AG09319 (cell line): ENCODE results near the gene SLC24A3.

Source experiments
- DNase-seq: peaks from one replicate; pipeline ENCODE4 v3.0.0-alpha.2; 2010; ENCODE audit warnings: low read depth; ENCODE audit errors: extremely low read depth
- TF ChIP-seq, protein P1 (sequence below): IDR thresholded peaks from 2 replicates; pipeline ENCODE4 v1.5.1; 2011; ENCODE audit warnings: low read depth, mild to moderate bottlenecking, inconsistent platforms, low read length, moderate library complexity

Gene SLC24A3

DNA sequence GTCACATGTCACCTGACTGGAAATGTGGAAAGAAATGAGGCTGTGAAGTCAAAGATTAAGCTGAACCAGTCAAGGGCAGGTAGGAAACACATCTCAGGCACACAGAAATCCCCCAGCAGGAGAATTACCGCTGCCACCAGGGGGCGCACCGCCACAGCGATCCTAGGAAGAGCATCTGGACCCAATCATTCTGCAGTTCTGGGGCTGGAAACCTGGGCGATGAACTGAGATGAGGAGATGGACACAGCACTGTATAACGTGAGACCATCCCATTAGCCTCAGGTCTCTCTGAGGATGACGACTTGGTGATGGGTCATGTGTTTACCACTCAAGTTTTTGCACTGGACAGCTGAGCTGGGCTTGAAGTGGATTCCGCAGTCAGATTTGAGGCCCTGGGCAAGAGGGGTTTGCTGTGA lies 6.5 kb upstream of the SLC24A3 start:
- peak; percentile 18 for DNase-seq
- TF ChIP-seq, protein P1, sequence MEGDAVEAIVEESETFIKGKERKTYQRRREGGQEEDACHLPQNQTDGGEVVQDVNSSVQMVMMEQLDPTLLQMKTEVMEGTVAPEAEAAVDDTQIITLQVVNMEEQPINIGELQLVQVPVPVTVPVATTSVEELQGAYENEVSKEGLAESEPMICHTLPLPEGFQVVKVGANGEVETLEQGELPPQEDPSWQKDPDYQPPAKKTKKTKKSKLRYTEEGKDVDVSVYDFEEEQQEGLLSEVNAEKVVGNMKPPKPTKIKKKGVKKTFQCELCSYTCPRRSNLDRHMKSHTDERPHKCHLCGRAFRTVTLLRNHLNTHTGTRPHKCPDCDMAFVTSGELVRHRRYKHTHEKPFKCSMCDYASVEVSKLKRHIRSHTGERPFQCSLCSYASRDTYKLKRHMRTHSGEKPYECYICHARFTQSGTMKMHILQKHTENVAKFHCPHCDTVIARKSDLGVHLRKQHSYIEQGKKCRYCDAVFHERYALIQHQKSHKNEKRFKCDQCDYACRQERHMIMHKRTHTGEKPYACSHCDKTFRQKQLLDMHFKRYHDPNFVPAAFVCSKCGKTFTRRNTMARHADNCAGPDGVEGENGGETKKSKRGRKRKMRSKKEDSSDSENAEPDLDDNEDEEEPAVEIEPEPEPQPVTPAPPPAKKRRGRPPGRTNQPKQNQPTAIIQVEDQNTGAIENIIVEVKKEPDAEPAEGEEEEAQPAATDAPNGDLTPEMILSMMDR: peak; percentile 94

DNA sequence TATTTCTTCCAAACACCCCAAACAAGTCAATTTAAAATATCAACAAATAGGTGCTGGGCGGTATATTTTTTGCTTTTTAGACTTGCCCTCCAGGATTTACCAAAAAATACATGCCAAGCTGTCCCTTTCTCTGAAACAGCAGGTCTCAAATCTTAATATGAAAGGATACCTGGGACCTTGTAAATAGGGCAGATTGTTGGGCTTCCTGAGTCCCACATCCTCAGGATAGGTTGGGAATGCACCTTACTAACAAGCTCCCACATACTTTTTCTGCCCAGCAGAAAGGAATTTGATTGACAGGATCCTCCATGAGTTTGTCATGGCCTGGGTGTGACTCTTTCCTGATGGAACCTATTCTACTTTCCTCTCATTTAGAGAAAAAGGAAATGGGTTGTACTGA lies 4.9 kb upstream of the SLC24A3 start:
- no peak for DNase-seq
- TF ChIP-seq, protein P1: no peak

GRCh38 chr20:19210391-19211155 lies 1.9 kb upstream of the SLC24A3 start:
- DNase-seq: peak; percentile 54
- TF ChIP-seq, protein P1: no peak

GRCh38 chr20:19211252-19211651 lies 1.2 kb upstream of the SLC24A3 start:
- no peak for DNase-seq
- TF ChIP-seq, protein P1: no peak

DNA sequence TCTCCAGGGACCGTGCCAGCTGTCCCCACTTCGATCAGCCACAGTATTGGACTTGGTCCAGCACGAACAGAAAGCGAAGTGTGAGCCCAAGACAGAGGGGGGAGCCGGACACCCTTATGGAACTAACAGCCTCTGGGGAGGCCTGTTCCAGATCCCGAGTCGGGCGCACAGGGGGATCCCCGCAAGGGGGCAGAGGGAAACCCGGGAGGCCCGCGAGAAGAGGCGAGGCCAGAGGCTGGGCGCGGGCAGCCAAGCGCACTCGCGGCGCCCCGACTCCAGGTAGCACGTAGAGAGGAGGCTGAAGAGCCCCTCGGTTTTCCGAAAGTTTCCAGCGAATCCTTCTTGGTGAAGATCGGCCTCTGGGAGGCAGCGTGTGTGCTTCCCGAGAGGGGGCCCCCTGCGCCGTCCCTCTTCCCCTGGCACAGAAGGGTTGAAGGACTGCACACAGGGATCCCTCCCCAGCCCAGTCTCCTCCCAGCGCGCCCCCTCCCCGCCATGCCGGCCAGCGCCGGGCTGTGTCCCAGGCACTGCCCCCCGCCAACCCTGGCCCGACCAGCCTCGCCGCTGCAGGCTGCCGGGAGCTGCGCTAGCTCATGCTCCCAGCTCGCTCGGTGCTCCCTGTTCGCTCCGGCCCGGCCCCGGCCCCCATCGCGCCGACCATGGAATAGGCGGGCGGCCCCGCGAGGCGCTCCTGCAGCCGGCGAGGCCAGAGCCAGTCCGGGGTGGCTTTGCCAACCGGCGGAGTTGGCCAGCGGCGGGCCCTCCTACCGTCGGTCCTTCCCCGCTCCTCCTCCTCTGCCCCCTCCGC lies 577 bp upstream of the SLC24A3 start:
- TF ChIP-seq, protein P1: no peak; the same call in none of the 2 replicates
- DNase-seq: no peak

GRCh38 chr20:19212821-19213502 lies 520 bp downstream of the SLC24A3 start:
- peak; percentile 12 for DNase-seq
- TF ChIP-seq, protein P1: peak; percentile 44
